GM18870 (cell line): ENCODE measurements around the gene HS3ST3B1.

Experiments
- ATAC-seq: cut with Tn5 transposase; IDR thresholded peaks from one replicate; pipeline ENCODE4 v1.9.1; 2021; ENCODE audit warnings: moderate library complexity; ENCODE audit not compliant: unreplicated experiment

Gene HS3ST3B1

GRCh38 chr17:14320734-14321475 is 20.0 kb downstream of the HS3ST3B1 start:
- ATAC-seq = no peak

GRCh38 chr17:14321476-14321949 is 20.6 kb downstream of the HS3ST3B1 start:
- ATAC-seq = no peak

- ATAC-seq = no peak
Measured at GRCh38 chr17:14321980-14322776, 21.3 kb downstream of the HS3ST3B1 start.

- ATAC-seq = no peak
Measured at GRCh38 chr17:14323522-14323981, 22.7 kb downstream of the HS3ST3B1 start.

- no peak for ATAC-seq
Measured at GRCh38 chr17:14325618-14326167, 24.8 kb downstream of the HS3ST3B1 start.

- no peak for ATAC-seq
Measured at GRCh38 chr17:14329900-14330491, 29.1 kb downstream of the HS3ST3B1 start.

GRCh38 chr17:14330492-14330962 is 29.6 kb downstream of the HS3ST3B1 start:
- ATAC-seq = no peak

- ATAC-seq = no peak
Measured at GRCh38 chr17:14331225-14331981, 30.5 kb downstream of the HS3ST3B1 start.

GRCh38 chr17:14331982-14332298 is 31.1 kb downstream of the HS3ST3B1 start:
- ATAC-seq = no peak

GRCh38 chr17:14332331-14332730 is 31.4 kb downstream of the HS3ST3B1 start:
- ATAC-seq = no peak

- no peak for ATAC-seq
Measured at GRCh38 chr17:14333506-14333905, 32.6 kb downstream of the HS3ST3B1 start.

GRCh38 chr17:14334276-14334840 is 33.5 kb downstream of the HS3ST3B1 start:
- no peak for ATAC-seq

- ATAC-seq = no peak
Measured at GRCh38 chr17:14334919-14335318, 34.0 kb downstream of the HS3ST3B1 start.

- no peak for ATAC-seq
Measured at GRCh38 chr17:14336418-14336817, 35.5 kb downstream of the HS3ST3B1 start.

GRCh38 chr17:14337596-14338079 is 36.8 kb downstream of the HS3ST3B1 start:
- peak; percentile 89 for ATAC-seq

GRCh38 chr17:14340857-14341754 is 40.2 kb downstream of the HS3ST3B1 start:
- ATAC-seq = no peak

- no peak for ATAC-seq
Measured at GRCh38 chr17:14341866-14342265, 41.0 kb downstream of the HS3ST3B1 start.

GRCh38 chr17:14346801-14347200 is 45.9 kb downstream of the HS3ST3B1 start:
- no peak for ATAC-seq

- peak; percentile 93 for ATAC-seq
Measured at GRCh38 chr17:14351493-14351892, 50.6 kb downstream of the HS3ST3B1 start.
